Transverse colon (tissue), 4 donors: ENCODE results near the gene NASP. TPM values are rescaled to one million over a fixed set of nuclear protein-coding genes. Genes with fewer than 3 reads are reported as not detected.

Source experiments
- DNase-seq: peaks from one replicate; pipeline ENCODE4 v3.0.0-alpha.2; 2019
- H3K27ac ChIP-seq, 4 donors: fragments of 200-600 bp; sonication (generic); 2 replicates each; pipeline ENCODE4 v1.5.1; 2016 to 2018; ENCODE audit warnings: inconsistent platforms in 4 of 4
- H3K27me3 ChIP-seq: fragments of 200-600 bp; sonication (generic); 2 replicates; pipeline ENCODE4 v1.5.1; 2017; ENCODE audit warnings: inconsistent platforms
- H3K36me3 ChIP-seq, 4 donors: fragments of 200-600 bp; sonication (generic); 2 replicates each; pipeline ENCODE4 v1.5.1; 2017 to 2019; ENCODE audit warnings: inconsistent platforms in 4 of 4
- H3K4me1 ChIP-seq, 4 donors: fragments of 200-600 bp; sonication (generic); 2 replicates each; pipeline ENCODE4 v1.5.1; 2017 to 2020; ENCODE audit warnings: inconsistent platforms in 4 of 4
- H3K4me3 ChIP-seq, 4 donors: fragments of 200-600 bp; sonication (generic); 1 replicate in 1 of 4; 2 replicates in 3 of 4; pipeline versions ENCODE4 v1.5.1 to v1.6.1; 2017 to 2019; ENCODE audit warnings: inconsistent platforms in 4 of 4
- H3K9me3 ChIP-seq, 2 donors: fragments of 200-600 bp; sonication (generic); 2 replicates each; pipeline ENCODE4 v1.5.1; 2017 to 2019; ENCODE audit warnings: inconsistent platforms in 2 of 2
- EP300 ChIP-seq: sonication (generic); formaldehyde crosslinking; IDR thresholded peaks from one replicate; pipeline ENCODE4 v1.6.1; 2017; ENCODE audit warnings: antibody characterized with exemption, low read depth
- POLR2A ChIP-seq: fragments of 450-650 bp; IDR thresholded peaks from one replicate; pipeline ENCODE4 v1.6.1; 2016; ENCODE audit warnings: antibody characterized with exemption, mild to moderate bottlenecking, moderate library complexity
- POLR2AphosphoS5 ChIP-seq, 3 donors: sonication (generic); formaldehyde crosslinking; IDR thresholded peaks; one replicate each; pipeline ENCODE4 v1.6.1; 2016; ENCODE audit warnings: antibody characterized with exemption in 3 of 3
- WGBS, 2 donors: methylation state at CpG; one replicate each; pipeline ENCODE4 v1.1.5; 2018; ENCODE audit warnings: low coverage in 1 of 2; 5-methylcytosine and 5-hydroxymethylcytosine counted together
- in situ Hi-C, 4 donors: fragments of 200-750 bp; cut with MboI; loops; one replicate each; pipeline versions ENCODE4 v1.15.0 to v1.15.1; 2017; ENCODE audit warnings: low sequenced_read_pairs in 3 of 4, low pct_ligation_motif_present in 1 of 4, low pct_unique_long_range_greater_than_20kb in 1 of 4
- intact Hi-C: fragments of 100-400 bp; cut with DNase I; formaldehyde crosslinking; loops from one replicate; pipeline ENCODE4 v1.15.1; 2023; ENCODE audit warnings: low total_unique reads
- total RNA-seq, 4 donors: library from RNA; depleted of rRNA; stranded (reverse); fragments of >200 nt; gene quantifications; one replicate each; pipeline ENCODE4 v1.1.0, GENCODE V29; 2016
- TF ChIP-seq, protein P1 (sequence below), 5 experiments: fragments of 200-600 bp in 3 of 5; fragments of 450-650 bp in 2 of 5; sonication (generic) in 3 of 5; IDR thresholded peaks; 1 replicate in 2 of 5; 2 replicates in 3 of 5; pipeline ENCODE4 v1.5.1; 2016 to 2017; ENCODE audit warnings: antibody characterized with exemption in 5 of 5, inconsistent platforms in 3 of 5, mild to moderate bottlenecking in 2 of 5, moderate library complexity in 1 of 5

NASP gene
- 10 to 100 TPM; 34.4 to 62.2 (median 37.5) TPM for total RNA-seq

GRCh38 chr1:45583666-45584350, at the start of gene NASP:
TSS of gene NASP (plus strand) at chr1:45584041. CDS start at chr1:45584147, 106 bp downstream.
- intact Hi-C loops = no loop called here
- TF ChIP-seq POLR2A (peak; percentile 90), EP300 (no peak), POLR2AphosphoS5 (IDR thresholded peaks at IDR 0.05) (peak; percentile 87 to 93 (median 92))
- TF ChIP-seq, protein P1, sequence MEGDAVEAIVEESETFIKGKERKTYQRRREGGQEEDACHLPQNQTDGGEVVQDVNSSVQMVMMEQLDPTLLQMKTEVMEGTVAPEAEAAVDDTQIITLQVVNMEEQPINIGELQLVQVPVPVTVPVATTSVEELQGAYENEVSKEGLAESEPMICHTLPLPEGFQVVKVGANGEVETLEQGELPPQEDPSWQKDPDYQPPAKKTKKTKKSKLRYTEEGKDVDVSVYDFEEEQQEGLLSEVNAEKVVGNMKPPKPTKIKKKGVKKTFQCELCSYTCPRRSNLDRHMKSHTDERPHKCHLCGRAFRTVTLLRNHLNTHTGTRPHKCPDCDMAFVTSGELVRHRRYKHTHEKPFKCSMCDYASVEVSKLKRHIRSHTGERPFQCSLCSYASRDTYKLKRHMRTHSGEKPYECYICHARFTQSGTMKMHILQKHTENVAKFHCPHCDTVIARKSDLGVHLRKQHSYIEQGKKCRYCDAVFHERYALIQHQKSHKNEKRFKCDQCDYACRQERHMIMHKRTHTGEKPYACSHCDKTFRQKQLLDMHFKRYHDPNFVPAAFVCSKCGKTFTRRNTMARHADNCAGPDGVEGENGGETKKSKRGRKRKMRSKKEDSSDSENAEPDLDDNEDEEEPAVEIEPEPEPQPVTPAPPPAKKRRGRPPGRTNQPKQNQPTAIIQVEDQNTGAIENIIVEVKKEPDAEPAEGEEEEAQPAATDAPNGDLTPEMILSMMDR (IDR thresholded peaks at IDR 0.05) = no peak
- H3K27ac ChIP-seq = peak within 1 kb of the TSS; percentile 93 to 100 (median 96)
- H3K27me3 ChIP-seq = no peaks in the 10 kb centered on the region
- DNase-seq = peak; percentile 92
- no peaks in the 10 kb centered on the region for H3K36me3 ChIP-seq
- peak within 1 kb of the TSS; percentile 79 to 100 (median 84) for H3K4me3 ChIP-seq
- 0% methylated on average over 5 to 40 of the region's 41 CpGs for WGBS, 2 donors
- no peaks in the 10 kb centered on the region for H3K9me3 ChIP-seq
- in situ Hi-C loops = no loop called here
- peaks cover 9 to 29% (median 17%) of the 10 kb centered on the region in 4 donors for H3K4me1 ChIP-seq

- WGBS, 2 donors = 57 to 83% methylated on average over 5 to 6 of the region's 6 CpGs
- in situ Hi-C loops = no loop called here
- Histone ChIP-seq H3K36me3 (no peaks in the 10 kb centered on the region), H3K4me1 (no peaks in the 10 kb centered on the region), H3K27ac (no peak overlapping the region), H3K27me3 (no peaks in the 10 kb centered on the region), H3K9me3 (no peaks in the 10 kb centered on the region), H3K4me3 (no peak overlapping the region)
- DNase-seq = no peak
- no peak for TF ChIP-seq POLR2A
- no peak for TF ChIP-seq POLR2AphosphoS5 (IDR thresholded peaks at IDR 0.05)
- TF ChIP-seq EP300 = no peak
- TF ChIP-seq, protein P1 (IDR thresholded peaks at IDR 0.05) = no peak
- intact Hi-C loops = no loop called here
These were observed 47.7 kb upstream of the NASP start for GRCh38 chr1:45535988-45536766.

DNA sequence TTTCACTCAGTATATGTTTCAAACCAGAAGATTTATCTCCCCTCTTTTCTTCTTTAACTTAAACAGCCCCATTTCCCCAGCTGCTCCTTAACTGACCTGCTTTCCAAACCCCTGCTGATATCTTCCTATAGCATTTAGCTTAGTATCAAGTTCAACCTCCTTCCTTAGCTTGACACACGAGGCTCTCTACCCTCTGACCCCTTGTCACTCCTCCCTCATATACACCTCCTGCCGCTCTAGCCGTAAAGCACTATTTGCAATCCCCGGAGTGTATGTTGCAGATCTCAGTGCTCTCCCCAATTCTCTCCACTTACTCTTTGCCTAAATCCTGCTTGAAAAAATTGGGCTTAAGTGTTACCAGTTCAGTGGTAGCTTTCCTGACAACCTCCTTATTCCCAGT, 47.0 kb upstream of the NASP start:
- Histone ChIP-seq H3K4me3 (no peak overlapping the region), H3K36me3 (no peaks in the 10 kb centered on the region), H3K27ac (no peak overlapping the region), H3K4me1 (peaks cover 0 to 2% (median 0%) of the 10 kb centered on the region in 4 donors), H3K9me3 (no peaks in the 10 kb centered on the region), H3K27me3 (no peaks in the 10 kb centered on the region)
- intact Hi-C loops = no loop called here
- DNase-seq = no peak
- no peak for TF ChIP-seq EP300
- TF ChIP-seq, protein P1 (IDR thresholded peaks at IDR 0.05) = no peak
- TF ChIP-seq POLR2A = no peak
- no peak for TF ChIP-seq POLR2AphosphoS5 (IDR thresholded peaks at IDR 0.05)
- in situ Hi-C loops = no loop called here
- WGBS, 2 donors = 58 to 67% methylated on average over 4 of the region's 4 CpGs

DNA sequence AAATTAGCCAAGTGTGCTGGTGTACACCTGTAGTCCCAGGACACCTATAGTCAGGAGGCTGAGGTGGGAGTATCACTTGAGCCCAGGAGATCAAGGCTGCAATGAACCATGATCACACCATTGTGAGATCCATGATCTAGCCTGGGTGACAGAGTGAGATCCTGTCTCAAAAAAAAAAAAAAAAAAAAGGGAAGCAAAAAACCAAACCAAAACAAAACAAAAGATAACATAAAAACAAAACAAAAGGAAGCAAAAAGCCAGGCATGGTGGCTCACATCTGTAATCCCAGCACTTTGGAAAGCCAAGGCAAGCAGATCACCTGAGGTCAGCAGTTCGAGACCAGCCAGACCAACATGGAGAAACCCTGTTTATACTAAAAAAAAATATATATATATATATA, 42.6 kb upstream of the NASP start:
- Histone ChIP-seq H3K27me3 (no peaks in the 10 kb centered on the region), H3K36me3 (no peaks in the 10 kb centered on the region), H3K4me3 (no peak overlapping the region), H3K9me3 (no peaks in the 10 kb centered on the region), H3K4me1 (peaks cover 0 to 31% (median 6%) of the 10 kb centered on the region in 4 donors), H3K27ac (no peak overlapping the region)
- WGBS, 2 donors = 90 to 100% methylated on average over 1 of the region's 1 CpG
- intact Hi-C loops (no loop called here), in situ Hi-C loops (no loop called here)
- no peak for DNase-seq
- TF ChIP-seq EP300 = no peak
- no peak for TF ChIP-seq POLR2AphosphoS5 (IDR thresholded peaks at IDR 0.05)
- TF ChIP-seq, protein P1 (IDR thresholded peaks at IDR 0.05) = no peak
- TF ChIP-seq POLR2A = no peak
